Measurements from ENCODE around the gene GCHFR.

DNA sequence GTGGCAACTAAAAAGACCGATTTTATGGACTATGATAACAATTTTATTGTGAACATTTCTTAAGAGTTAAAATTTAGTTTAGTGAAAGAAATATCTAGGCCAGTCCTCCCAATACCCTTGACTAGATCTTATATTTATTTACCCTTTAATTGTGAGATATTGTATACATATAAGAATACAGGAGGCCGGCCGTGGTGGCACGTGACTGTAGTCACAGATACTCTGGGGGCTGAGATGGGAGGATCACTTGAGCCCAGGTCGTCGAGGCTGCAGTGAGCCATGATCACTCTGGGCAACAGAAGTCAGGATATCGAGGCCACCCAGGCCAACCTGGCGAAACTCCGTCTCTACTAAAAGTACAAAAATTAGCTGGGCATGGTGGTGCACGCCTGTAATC, 8.1 kb upstream of the GCHFR start:
- no peak for TF ChIP-seq YY1 (IDR thresholded peaks at IDR 0.05; ENCODE audit: low read depth)
- no peak for TF ChIP-seq RAD21 (IDR thresholded peaks at IDR 0.05; ENCODE audit: low read depth)
- TF ChIP-seq, protein P1, sequence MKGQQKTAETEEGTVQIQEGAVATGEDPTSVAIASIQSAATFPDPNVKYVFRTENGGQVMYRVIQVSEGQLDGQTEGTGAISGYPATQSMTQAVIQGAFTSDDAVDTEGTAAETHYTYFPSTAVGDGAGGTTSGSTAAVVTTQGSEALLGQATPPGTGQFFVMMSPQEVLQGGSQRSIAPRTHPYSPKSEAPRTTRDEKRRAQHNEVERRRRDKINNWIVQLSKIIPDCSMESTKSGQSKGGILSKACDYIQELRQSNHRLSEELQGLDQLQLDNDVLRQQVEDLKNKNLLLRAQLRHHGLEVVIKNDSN (IDR thresholded peaks at IDR 0.05) = no peak
- no peak for TF ChIP-seq TCF12 (IDR thresholded peaks at IDR 0.05; ENCODE audit: low read depth)
- no peak for TF ChIP-seq TAF1 (IDR thresholded peaks at IDR 0.05; ENCODE audit: low read depth)
- TF ChIP-seq TEAD4 (IDR thresholded peaks at IDR 0.05) = no peak
- TF ChIP-seq EP300 (IDR thresholded peaks at IDR 0.05; ENCODE audit: borderline replicate concordance) = no peak
- TF ChIP-seq, protein P2, sequence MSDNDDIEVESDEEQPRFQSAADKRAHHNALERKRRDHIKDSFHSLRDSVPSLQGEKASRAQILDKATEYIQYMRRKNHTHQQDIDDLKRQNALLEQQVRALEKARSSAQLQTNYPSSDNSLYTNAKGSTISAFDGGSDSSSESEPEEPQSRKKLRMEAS (IDR thresholded peaks at IDR 0.05) = no peak
- TF ChIP-seq, protein P3, sequence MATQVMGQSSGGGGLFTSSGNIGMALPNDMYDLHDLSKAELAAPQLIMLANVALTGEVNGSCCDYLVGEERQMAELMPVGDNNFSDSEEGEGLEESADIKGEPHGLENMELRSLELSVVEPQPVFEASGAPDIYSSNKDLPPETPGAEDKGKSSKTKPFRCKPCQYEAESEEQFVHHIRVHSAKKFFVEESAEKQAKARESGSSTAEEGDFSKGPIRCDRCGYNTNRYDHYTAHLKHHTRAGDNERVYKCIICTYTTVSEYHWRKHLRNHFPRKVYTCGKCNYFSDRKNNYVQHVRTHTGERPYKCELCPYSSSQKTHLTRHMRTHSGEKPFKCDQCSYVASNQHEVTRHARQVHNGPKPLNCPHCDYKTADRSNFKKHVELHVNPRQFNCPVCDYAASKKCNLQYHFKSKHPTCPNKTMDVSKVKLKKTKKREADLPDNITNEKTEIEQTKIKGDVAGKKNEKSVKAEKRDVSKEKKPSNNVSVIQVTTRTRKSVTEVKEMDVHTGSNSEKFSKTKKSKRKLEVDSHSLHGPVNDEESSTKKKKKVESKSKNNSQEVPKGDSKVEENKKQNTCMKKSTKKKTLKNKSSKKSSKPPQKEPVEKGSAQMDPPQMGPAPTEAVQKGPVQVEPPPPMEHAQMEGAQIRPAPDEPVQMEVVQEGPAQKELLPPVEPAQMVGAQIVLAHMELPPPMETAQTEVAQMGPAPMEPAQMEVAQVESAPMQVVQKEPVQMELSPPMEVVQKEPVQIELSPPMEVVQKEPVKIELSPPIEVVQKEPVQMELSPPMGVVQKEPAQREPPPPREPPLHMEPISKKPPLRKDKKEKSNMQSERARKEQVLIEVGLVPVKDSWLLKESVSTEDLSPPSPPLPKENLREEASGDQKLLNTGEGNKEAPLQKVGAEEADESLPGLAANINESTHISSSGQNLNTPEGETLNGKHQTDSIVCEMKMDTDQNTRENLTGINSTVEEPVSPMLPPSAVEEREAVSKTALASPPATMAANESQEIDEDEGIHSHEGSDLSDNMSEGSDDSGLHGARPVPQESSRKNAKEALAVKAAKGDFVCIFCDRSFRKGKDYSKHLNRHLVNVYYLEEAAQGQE (IDR thresholded peaks at IDR 0.05; ENCODE audit: low read depth) = no peak
- no peak for TF ChIP-seq CEBPB (IDR thresholded peaks at IDR 0.05)
- TF ChIP-seq ZBTB7A (IDR thresholded peaks at IDR 0.05; ENCODE audit: low read depth) = no peak
